H1 (cell line): ENCODE results near the gene TRIM58. TPM values are rescaled to one million over a fixed set of nuclear protein-coding genes. Genes with fewer than 3 reads are reported as not detected.

Experiments used
- CTCF ChIA-PET: fragments of 300-600 bp; sonication (Branson Sonifier 250); formaldehyde crosslinking; loops from one replicate; lab custom pipeline; 2021; ENCODE audit not compliant: partially characterized antibody; lab: Charles Lee
- POLR2A ChIA-PET: fragments of 300-600 bp; sonication (Branson Sonifier 250); formaldehyde crosslinking; loops from one replicate; lab custom pipeline; 2021; ENCODE audit warnings: inconsistent platforms; ENCODE audit not compliant: partially characterized antibody; lab: Charles Lee
- DNase-seq, 2 experiments: peaks; one replicate each; pipeline versions ENCODE4 v3.0.0 to v3.0.0-alpha.2; 2010 to 2022; ENCODE audit warnings: low spot score in 2 of 2, low read depth in 1 of 2, mixed read lengths in 1 of 2
- FAIRE-seq: peaks from 2 replicates; lab custom pipeline; 2011; peaks lifted over from hg19 to GRCh38; lab: Jason Lieb, UNC
- H2AFZ ChIP-seq: 2 replicates; pipeline ENCODE4 v1.8.1; 2012; ENCODE audit warnings: low read length, inconsistent platforms
- H2AK5ac ChIP-seq: 2 replicates; pipeline ENCODE4 v1.6.1; 2013; ENCODE audit warnings: low read depth, low read length
- H2BK120ac ChIP-seq: replicated peaks from 2 replicates; pipeline ENCODE3; 2013; ENCODE audit warnings: low read depth, low read length, inconsistent platforms
- H2BK12ac ChIP-seq: 2 replicates; pipeline ENCODE4 v1.6.1; 2013; ENCODE audit warnings: low read depth, low read length
- H2BK15ac ChIP-seq: 2 replicates; pipeline ENCODE4 v1.6.1; 2013; ENCODE audit warnings: low read length
- H2BK20ac ChIP-seq: 2 replicates; pipeline ENCODE4 v1.6.1; 2013; ENCODE audit warnings: low read length
- H2BK5ac ChIP-seq: 2 replicates; pipeline ENCODE4 v1.6.1; 2013; ENCODE audit warnings: low read depth, low read length
- H3K14ac ChIP-seq: 2 replicates; pipeline ENCODE4 v1.6.1; 2013; ENCODE audit warnings: inconsistent platforms; ENCODE audit not compliant: insufficient read length
- H3K18ac ChIP-seq: 2 replicates; pipeline ENCODE4 v1.6.1; 2013; ENCODE audit warnings: low read length; ENCODE audit errors: extremely low read depth
- H3K23ac ChIP-seq: 2 replicates; pipeline ENCODE4 v1.6.1; 2013; ENCODE audit warnings: inconsistent platforms; ENCODE audit not compliant: insufficient read length
- H3K23me2 ChIP-seq: 2 replicates; pipeline ENCODE4 v1.6.1; 2013; ENCODE audit warnings: low read depth, low read length
- H3K27ac ChIP-seq: 2 replicates; pipeline ENCODE4 v1.6.1; 2011; ENCODE audit warnings: low read depth, low read length, inconsistent platforms
- H3K27me3 ChIP-seq, 4 experiments: replicated peaks in 1 of 4; 1 replicate in 1 of 4; 2 replicates in 3 of 4; pipeline versions ENCODE4 v1.6.1 to v1.8.1; 2011 to 2013; ENCODE audit warnings: low read length in 3 of 4, mild to moderate bottlenecking in 3 of 4, inconsistent platforms in 2 of 4, mixed read lengths in 2 of 4, moderate library complexity in 1 of 4; ENCODE audit not compliant: control insufficient read depth in 3 of 4, insufficient read depth in 3 of 4; ENCODE audit errors: extremely low read depth in 1 of 4
- H3K36me3 ChIP-seq, 4 experiments: 2 replicates each; pipeline versions ENCODE4 v1.6.1 to v1.8.1; 2011 to 2013; ENCODE audit warnings: mild to moderate bottlenecking in 4 of 4, low read length in 3 of 4, moderate library complexity in 2 of 4, control low read depth in 1 of 4, inconsistent platforms in 1 of 4; ENCODE audit not compliant: insufficient read depth in 4 of 4, control insufficient read depth in 2 of 4
- H3K4ac ChIP-seq: replicated peaks from 2 replicates; pipeline ENCODE3; 2013; ENCODE audit warnings: low read length, low read depth, mixed read lengths, inconsistent platforms; ENCODE audit not compliant: insufficient read length
- H3K4me1 ChIP-seq, 4 experiments: replicated peaks in 1 of 4; 1 replicate in 1 of 4; 2 replicates in 3 of 4; pipeline versions ENCODE4 v1.6.1 to v1.8.1; 2011 to 2013; ENCODE audit warnings: low read length in 3 of 4, inconsistent platforms in 2 of 4, mixed read lengths in 1 of 4; ENCODE audit not compliant: insufficient read depth in 4 of 4, control insufficient read depth in 3 of 4
- H3K4me2 ChIP-seq, 2 experiments: 2 replicates each; pipeline versions ENCODE4 v1.6.1 to v1.8.1; 2011 to 2013; ENCODE audit warnings: low read depth in 2 of 2, low read length in 2 of 2, control low read depth in 1 of 2, inconsistent platforms in 1 of 2, mild to moderate bottlenecking in 1 of 2; ENCODE audit not compliant: insufficient read depth in 1 of 2
- H3K4me3 ChIP-seq, 4 experiments: fragments of 200-600, 300-600 bp in 1 of 4; sonication (generic), shearing (Covaris generic), sonication (Bioruptor Twin) in 1 of 4; 2 replicates each; pipeline versions ENCODE4 v1.5.1 to v1.8.1; 2011 to 2016; ENCODE audit warnings: low read length in 4 of 4, low read depth in 3 of 4, control low read depth in 2 of 4, inconsistent platforms in 2 of 4, mild to moderate bottlenecking in 2 of 4, mixed read lengths in 1 of 4, moderate library complexity in 1 of 4; ENCODE audit not compliant: insufficient read depth in 2 of 4; ENCODE audit errors: extremely low read depth in 1 of 4
- H3K56ac ChIP-seq: replicated peaks from 2 replicates; pipeline ENCODE3; 2013; ENCODE audit warnings: low read depth, mild to moderate bottlenecking, mixed read lengths, low read length, inconsistent platforms; ENCODE audit not compliant: insufficient read length
- H3K79me1 ChIP-seq: 2 replicates; pipeline ENCODE4 v1.6.1; 2013; ENCODE audit warnings: low read depth, low read length, control low read depth
- H3K79me2 ChIP-seq, 2 experiments: 2 replicates each; pipeline versions ENCODE4 v1.6.1 to v1.8.1; 2012 to 2013; ENCODE audit warnings: low read length in 2 of 2, mild to moderate bottlenecking in 2 of 2, inconsistent platforms in 1 of 2; ENCODE audit not compliant: insufficient read depth in 2 of 2, control insufficient read depth in 1 of 2
- H3K9ac ChIP-seq, 4 experiments: replicated peaks in 1 of 4; 1 replicate in 1 of 4; 2 replicates in 3 of 4; pipeline versions ENCODE4 v1.6.1 to v1.8.1; 2011 to 2013; ENCODE audit warnings: low read depth in 3 of 4, low read length in 3 of 4, control low read depth in 2 of 4, mild to moderate bottlenecking in 2 of 4, moderate library complexity in 2 of 4, inconsistent platforms in 1 of 4; ENCODE audit errors: extremely low read depth in 1 of 4
- H3K9me3 ChIP-seq, 2 experiments: 2 replicates each; pipeline versions ENCODE4 v1.6.1 to v1.8.1; 2012 to 2013; ENCODE audit warnings: mild to moderate bottlenecking in 2 of 2, moderate library complexity in 2 of 2, control low read depth in 1 of 2, inconsistent platforms in 1 of 2, low read depth in 1 of 2, low read length in 1 of 2, mixed read lengths in 1 of 2; ENCODE audit not compliant: insufficient read depth in 2 of 2
- H4K20me1 ChIP-seq, 2 experiments: replicated peaks in 1 of 2; 2 replicates each; pipeline versions ENCODE3 to v1.8.1; 2011 to 2013; ENCODE audit warnings: inconsistent platforms in 2 of 2, low read length in 2 of 2, mild to moderate bottlenecking in 1 of 2; ENCODE audit not compliant: insufficient read depth in 2 of 2, control insufficient read depth in 1 of 2
- H4K5ac ChIP-seq: 2 replicates; pipeline ENCODE4 v1.6.1; 2013; ENCODE audit warnings: low read length, low read depth, mixed read lengths, inconsistent platforms; ENCODE audit not compliant: insufficient read length
- H4K8ac ChIP-seq: 2 replicates; pipeline ENCODE4 v1.8.0; 2013; ENCODE audit warnings: mild to moderate bottlenecking, moderate library complexity, low read length, inconsistent platforms; ENCODE audit not compliant: insufficient read depth; ENCODE audit errors: extremely low read depth
- H4K91ac ChIP-seq: replicated peaks from 2 replicates; pipeline ENCODE3; 2013; ENCODE audit warnings: low read length, mixed read lengths, inconsistent platforms; ENCODE audit not compliant: insufficient read length
- ATF2 ChIP-seq: IDR thresholded peaks from 2 replicates; pipeline ENCODE4 v1.6.1; 2012; ENCODE audit warnings: low read length, inconsistent platforms
- ATF3 ChIP-seq: IDR thresholded peaks from 2 replicates; pipeline ENCODE4 v1.6.1; 2011; ENCODE audit warnings: low read depth, mild to moderate bottlenecking, low read length; ENCODE audit not compliant: insufficient read depth
- BACH1 ChIP-seq: IDR thresholded peaks from 2 replicates; pipeline ENCODE4 v1.6.1; 2012; ENCODE audit warnings: low read length, improper control_type of control experiment
- BCL11A ChIP-seq, 2 experiments: IDR thresholded peaks; one replicate each; pipeline ENCODE4 v1.6.1; 2011; ENCODE audit warnings: low read depth in 2 of 2, low read length in 2 of 2, mild to moderate bottlenecking in 2 of 2
- BRCA1 ChIP-seq: IDR thresholded peaks from 2 replicates; pipeline ENCODE4 v1.6.1; 2012; ENCODE audit warnings: low read depth, low read length, improper control_type of control experiment
- HDAC6 ChIP-seq: IDR thresholded peaks from one replicate; pipeline ENCODE4 v1.7.1; 2012; ENCODE audit warnings: low read depth, mild to moderate bottlenecking, inconsistent platforms, low read length, moderate library complexity
- PHF8 ChIP-seq: fragments of 200-600 bp; sonication (generic); conservative IDR thresholded peaks from 2 replicates; pipeline ENCODE4 v1.7.1; 2012; ENCODE audit warnings: low read depth, mild to moderate bottlenecking, inconsistent platforms, low read length, moderate library complexity
- RBBP5 ChIP-seq: IDR thresholded peaks from 2 replicates; pipeline ENCODE4 v1.7.1; 2012; ENCODE audit warnings: low read depth, mild to moderate bottlenecking, inconsistent platforms, low read length, moderate library complexity, borderline replicate concordance
- USF2 ChIP-seq: IDR thresholded peaks from 2 replicates; pipeline ENCODE4 v1.6.1; 2011; ENCODE audit warnings: low read length, improper control_type of control experiment
- ZNF274 ChIP-seq: IDR thresholded peaks from 2 replicates; pipeline ENCODE4 v1.7.0; 2012; ENCODE audit warnings: low read length, borderline replicate concordance; ENCODE audit errors: extremely low read depth
- WGBS, 2 experiments: shearing (Covaris generic) in 1 of 2; methylation state at CpG; one replicate each; pipeline versions ENCODE4 v1.1.6 to v1.1.7; 2013 to 2015; ENCODE audit warnings: low lambda C conversion rate in 2 of 2, mixed read lengths in 2 of 2, inconsistent platforms in 1 of 2, low coverage in 1 of 2, missing lambda C conversion rate in 1 of 2; ENCODE audit not compliant: insufficient replicate concordance in 2 of 2, insufficient coverage in 1 of 2, insufficient read length in 1 of 2; ENCODE audit errors: extremely low coverage in 1 of 2, missing lambda C conversion rate in 1 of 2; 5-methylcytosine and 5-hydroxymethylcytosine counted together
- polyA plus RNA-seq, 7 experiments: library from polyadenylated mRNA; depleted of rRNA in 3 of 7; stranded (reverse) in 5 of 7; unstranded in 2 of 7; fragments of >200 nt in 5 of 7; fragments of 200-250 nt in 2 of 7; gene quantifications; 1 replicate in 5 of 7; 2 replicates in 1 of 7; 4 replicates in 1 of 7; pipeline versions ENCODE4 v1.2.1 to v1.2.3, GENCODE V29; 2011 to 2013; ENCODE audit warnings: missing spikeins in 2 of 7, mixed read lengths in 2 of 7
- total RNA-seq: library from RNA; stranded (reverse); fragmentation: NEBNext Ultra II Directional; extraction: Animal tissue kit (Norgen Biotek cat#: 25700); gene quantifications from 2 replicates; pipeline ENCODE4 v1.2.1, GENCODE V29; 2021

TRIM58 gene
- total and polyA plus RNA-seq, 2 of the 8 experiments (the other 6 are each of a cell fraction or from before 2014, with no cell fraction given), result 2.8 TPM; not detected in 1

- H3K23me2 ChIP-seq, result no peaks in the 10 kb centered on the region
- TF ChIP-seq ZNF274 (no peak), RBBP5 (no peak), ATF3 (no peak), USF2 (no peak), HDAC6 (no peak), ATF2 (no peak), BRCA1 (no peak), PHF8 (no peak), BACH1 (no peak), BCL11A (IDR thresholded peaks at IDR 0.05; ENCODE audit: low read depth in 2 of 2, low read length in 2 of 2) (no peak)
Observed at GRCh38 chr1:247854899-247855545, 2.0 kb upstream of the TRIM58 start.

More at GRCh38 chr1:247854899-247855545, 2.0 kb upstream of the TRIM58 start:
- no peak overlapping the region for H2BK15ac ChIP-seq
- no peak overlapping the region for H3K56ac ChIP-seq
- H3K27me3 ChIP-seq, result no peaks in the 10 kb centered on the region
- 72% methylated on average over 14 of the region's 14 CpGs; no CpG with 5 or more reads in 1 of the 2 experiments for WGBS, 2 experiments
- no peak overlapping the region for H3K4ac ChIP-seq
- H4K8ac ChIP-seq, result no peak overlapping the region
- H2BK120ac ChIP-seq, result no peak overlapping the region
- DNase-seq, result no peak
- H3K36me3 ChIP-seq, result no peaks in the 10 kb centered on the region; a peak in 1 of 8 replicates
- no peak overlapping the region for H3K23ac ChIP-seq
- no peaks in the 10 kb centered on the region for H4K20me1 ChIP-seq
- no peak for FAIRE-seq
- no peak overlapping the region for H3K9ac ChIP-seq
- no peak overlapping the region for H3K4me3 ChIP-seq
- no peak overlapping the region for H4K5ac ChIP-seq
- H3K79me2 ChIP-seq, result no peaks in the 10 kb centered on the region
- H4K91ac ChIP-seq, result no peak overlapping the region
- CTCF ChIA-PET, result no interaction called here
- H3K14ac ChIP-seq, result no peak overlapping the region
- H3K18ac ChIP-seq, result no peak overlapping the region
- peaks cover 59 to 90% of the 10 kb centered on the region in 2 experiments for H3K9me3 ChIP-seq
- H3K4me1 ChIP-seq, result no peaks in the 10 kb centered on the region; a peak in 1 of 7 replicates
- no peak overlapping the region for H2AK5ac ChIP-seq
- no peak overlapping the region for H2BK20ac ChIP-seq
- H2BK5ac ChIP-seq, result no peak overlapping the region
- H3K27ac ChIP-seq, result no peak overlapping the region
- H3K4me2 ChIP-seq, result no peak overlapping the region
- H2BK12ac ChIP-seq, result no peak overlapping the region
- POLR2A ChIA-PET, result no interaction called here
- H3K79me1 ChIP-seq, result no peaks in the 10 kb centered on the region
- no peak overlapping the region for H2AFZ ChIP-seq
